HG03175 (cell line): ENCODE data around the gene PDX1.

Experiments
- ATAC-seq: cut with Tn5 transposase; IDR thresholded peaks from one replicate; pipeline ENCODE4 v1.9.1; 2021; ENCODE audit warnings: mild to moderate bottlenecking, moderate library complexity; ENCODE audit not compliant: unreplicated experiment

The PDX1 gene

DNA sequence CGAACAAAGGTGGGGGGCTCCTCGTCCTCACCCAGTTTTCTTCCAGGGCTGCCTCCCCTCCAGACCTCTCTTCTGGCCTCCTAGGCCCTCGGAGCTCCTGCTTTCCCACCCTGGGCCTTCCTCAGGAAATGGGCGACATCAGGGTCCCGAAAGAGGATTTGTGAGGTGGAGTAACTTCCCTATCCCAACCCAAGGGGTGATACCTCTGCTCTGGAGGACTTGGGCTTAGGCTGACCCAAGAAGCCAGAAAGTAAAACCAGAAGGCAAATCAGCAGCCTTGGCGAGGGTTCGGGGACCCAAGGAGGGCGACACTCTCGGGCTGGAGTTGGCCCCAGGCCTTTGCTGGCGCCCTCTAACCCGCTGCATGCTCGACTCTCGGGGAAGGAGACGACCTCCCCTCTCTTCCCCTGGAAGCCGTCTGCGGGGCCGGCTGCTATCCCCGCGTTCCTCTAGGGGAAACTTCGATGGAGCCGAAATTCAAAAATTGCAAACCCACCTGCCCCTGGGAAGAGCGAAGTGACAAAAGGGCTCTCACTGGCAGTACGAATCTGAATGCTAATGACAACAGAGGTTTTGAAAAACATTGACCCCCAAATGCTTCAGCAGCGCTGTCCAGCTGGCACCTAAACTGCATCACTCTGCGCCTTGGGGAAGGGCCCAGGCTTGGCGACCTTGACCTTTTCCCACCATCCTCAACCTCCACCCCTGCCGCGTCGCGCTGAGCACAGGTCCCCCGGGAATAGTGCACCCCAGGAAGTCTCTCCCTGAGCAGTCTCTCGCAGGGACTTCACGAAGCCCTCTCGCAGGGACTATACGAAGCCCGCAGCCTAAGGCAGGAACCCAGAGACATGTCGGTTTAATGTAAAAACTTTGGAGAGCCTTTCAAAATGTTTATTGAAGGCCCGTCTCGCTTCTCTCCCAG is 2.4 kb downstream of the PDX1 start:
- ATAC-seq = no peak

DNA sequence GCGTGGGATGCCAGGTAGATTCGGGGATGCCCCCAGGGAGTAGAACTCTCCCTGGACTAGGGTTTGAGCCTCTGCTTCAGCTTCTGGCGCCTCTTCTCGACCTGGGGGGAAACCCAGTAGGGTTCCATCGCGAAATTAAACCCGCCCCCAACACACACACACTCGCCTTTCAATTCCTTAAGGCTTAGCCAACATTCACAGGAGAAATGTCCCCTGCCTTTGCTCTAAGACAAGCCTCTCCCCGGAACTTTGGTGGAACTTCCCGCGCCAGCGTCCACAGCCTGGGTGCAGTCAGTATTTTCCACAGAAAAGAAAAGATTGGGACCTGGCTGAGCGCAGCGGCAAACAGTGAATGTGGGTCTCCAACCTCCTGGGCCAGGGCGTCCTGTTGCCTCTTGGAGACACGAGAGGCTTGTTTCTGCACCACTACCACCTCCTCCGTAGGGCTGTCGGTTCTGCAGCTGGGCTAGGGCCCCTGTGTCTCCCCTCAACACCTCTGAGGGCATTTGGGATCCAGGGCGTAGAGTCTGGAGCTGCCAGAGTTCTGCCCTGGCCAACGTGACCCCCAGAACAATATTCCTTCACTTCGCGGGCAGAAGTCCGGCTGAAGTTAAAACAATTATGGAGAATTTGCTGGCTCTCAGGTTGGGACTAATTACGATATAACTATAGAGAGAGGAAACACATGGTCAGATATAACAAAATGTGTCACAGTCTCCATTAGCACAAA is 3.2 kb downstream of the PDX1 start:
- no peak for ATAC-seq

DNA sequence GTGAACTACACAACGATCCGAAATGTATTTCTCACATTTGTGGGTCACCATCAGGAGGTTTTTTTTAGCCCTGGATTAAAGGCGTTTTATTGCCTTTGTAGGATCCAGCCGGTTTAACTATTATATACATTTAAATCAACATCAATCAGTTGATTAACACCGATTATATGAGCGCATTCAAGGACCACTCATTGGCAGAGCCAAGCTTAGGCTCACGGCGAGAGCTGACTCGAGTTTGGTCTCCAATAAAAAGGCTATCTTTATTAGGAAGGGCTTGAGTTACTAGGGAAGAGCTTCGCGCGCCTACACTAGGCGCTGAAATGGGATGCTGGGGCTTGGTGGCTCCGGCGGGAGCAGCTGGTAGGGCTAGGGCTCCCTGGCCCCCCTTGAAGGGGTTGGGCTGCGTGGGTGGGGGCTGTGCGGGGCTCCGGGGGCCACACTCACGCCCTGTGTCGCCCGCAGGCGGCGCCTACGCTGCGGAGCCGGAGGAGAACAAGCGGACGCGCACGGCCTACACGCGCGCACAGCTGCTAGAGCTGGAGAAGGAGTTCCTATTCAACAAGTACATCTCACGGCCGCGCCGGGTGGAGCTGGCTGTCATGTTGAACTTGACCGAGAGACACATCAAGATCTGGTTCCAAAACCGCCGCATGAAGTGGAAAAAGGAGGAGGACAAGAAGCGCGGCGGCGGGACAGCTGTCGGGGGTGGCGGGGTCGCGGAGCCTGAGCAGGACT is 4.2 kb downstream of the PDX1 start:
- ATAC-seq = no peak

DNA sequence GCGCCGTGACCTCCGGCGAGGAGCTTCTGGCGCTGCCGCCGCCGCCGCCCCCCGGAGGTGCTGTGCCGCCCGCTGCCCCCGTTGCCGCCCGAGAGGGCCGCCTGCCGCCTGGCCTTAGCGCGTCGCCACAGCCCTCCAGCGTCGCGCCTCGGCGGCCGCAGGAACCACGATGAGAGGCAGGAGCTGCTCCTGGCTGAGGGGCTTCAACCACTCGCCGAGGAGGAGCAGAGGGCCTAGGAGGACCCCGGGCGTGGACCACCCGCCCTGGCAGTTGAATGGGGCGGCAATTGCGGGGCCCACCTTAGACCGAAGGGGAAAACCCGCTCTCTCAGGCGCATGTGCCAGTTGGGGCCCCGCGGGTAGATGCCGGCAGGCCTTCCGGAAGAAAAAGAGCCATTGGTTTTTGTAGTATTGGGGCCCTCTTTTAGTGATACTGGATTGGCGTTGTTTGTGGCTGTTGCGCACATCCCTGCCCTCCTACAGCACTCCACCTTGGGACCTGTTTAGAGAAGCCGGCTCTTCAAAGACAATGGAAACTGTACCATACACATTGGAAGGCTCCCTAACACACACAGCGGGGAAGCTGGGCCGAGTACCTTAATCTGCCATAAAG is 4.8 kb downstream of the PDX1 start:
- no peak for ATAC-seq

DNA sequence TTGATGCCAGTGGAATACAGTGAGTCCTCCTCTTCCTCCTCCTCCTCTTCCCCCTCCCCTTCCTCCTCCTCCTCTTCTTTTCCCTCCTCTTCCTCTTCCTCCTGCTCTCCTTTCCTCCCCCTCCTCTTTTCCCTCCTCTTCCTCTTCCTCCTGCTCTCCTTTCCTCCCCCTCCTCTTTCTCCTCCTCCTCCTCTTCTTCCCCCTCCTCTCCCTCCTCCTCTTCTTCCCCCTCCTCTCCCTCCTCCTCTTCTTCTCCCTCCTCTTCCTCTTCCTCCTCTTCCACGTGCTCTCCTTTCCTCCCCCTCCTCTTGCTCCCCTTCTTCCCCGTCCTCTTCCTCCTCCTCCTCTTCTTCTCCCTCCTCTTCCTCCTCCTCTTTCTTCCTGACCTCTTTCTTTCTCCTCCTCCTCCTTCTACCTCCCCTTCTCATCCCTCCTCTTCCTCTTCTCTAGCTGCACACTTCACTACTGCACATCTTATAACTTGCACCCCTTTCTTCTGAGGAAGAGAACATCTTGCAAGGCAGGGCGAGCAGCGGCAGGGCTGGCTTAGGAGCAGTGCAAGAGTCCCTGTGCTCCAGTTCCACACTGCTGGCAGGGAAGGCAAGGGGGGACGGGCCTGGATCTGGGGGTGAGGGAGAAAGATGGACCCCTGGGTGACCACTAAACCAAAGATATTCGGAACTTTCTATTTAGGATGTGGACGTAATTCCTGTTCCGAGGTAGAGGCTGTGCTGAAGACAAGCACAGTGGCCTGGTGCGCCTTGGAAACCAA is 5.6 kb downstream of the PDX1 start:
- ATAC-seq = no peak

DNA sequence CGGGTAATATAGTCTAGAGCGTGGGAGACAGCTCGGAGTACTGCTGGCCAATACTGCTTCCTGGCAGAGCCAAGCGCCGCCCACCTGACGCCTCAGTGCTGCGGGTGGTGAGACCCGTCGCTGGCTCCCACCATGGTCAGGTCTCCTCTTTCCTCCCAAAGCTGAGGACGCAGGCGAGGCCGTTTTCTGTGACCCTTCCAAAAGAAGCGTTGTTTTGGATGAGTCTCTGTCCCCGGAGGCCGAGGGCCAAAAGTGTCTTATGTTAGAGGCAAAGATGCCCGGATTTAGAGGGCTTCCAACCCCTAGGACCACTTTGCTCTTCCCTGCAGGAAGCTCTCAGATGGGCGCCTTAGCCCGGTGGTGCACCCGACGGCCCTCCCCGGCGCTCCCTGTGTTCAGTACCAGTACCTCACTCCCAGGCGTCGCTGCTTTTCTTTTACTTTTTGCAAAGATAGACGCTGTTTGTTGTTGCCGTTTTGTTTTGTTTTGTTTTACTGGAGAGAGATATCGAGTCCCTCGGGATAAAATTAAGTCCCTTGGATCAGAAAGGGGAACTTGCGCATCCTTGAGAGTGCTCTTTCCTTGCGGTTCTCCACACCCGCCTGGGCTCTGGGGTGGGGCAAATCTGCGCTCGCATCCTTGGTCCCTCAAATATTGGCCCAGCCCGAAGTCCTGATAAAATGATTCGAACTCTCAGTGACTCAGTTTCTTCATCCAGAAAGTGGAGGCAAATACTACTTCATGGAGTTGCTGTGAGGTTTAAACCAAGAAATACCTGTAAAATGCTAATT is 7.0 kb downstream of the PDX1 start:
- no peak for ATAC-seq

DNA sequence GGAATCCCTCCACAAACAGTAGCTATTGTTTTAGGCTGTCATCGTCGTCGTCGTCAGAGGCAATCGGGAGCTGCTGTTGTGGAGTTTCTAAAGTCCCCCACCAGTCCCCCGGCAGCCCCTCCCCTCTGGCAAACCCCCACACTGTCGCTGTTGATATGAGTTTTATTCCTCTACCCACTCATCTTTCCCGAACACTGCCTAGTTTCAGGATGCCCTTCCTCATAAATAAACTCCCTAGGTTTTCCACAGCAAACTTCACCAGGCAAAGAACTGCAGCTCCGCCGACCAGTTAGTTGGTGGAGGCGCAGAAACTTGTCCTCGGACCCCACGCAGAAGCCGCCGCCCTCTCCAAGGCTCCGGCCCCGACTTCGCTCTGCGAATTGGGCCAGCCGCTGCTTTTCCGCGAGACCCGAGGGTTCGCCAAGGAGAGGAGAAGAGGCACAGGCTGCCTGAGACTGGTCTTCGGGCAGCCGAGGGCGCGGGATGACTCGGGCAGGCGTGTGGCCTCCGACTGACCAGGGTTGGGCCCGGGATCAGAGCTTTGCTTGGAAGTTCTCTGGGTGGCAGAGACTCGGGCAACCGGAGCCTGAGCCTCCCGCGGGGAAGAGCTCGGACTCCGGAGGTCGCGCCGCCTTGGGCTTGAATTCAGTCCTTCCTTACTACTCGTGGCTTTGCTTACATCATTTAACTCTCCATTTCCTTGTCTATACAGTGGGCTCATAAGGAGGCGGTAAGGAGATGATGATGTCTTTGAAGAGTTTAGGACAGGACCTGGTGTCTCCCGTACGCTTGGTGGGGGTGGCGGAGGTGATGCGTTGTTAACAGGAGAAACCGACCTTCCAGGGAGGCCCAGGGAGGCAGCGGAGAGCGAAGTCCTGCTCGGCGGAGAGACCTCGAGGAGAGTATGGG is 7.9 kb downstream of the PDX1 start:
- no peak for ATAC-seq

DNA sequence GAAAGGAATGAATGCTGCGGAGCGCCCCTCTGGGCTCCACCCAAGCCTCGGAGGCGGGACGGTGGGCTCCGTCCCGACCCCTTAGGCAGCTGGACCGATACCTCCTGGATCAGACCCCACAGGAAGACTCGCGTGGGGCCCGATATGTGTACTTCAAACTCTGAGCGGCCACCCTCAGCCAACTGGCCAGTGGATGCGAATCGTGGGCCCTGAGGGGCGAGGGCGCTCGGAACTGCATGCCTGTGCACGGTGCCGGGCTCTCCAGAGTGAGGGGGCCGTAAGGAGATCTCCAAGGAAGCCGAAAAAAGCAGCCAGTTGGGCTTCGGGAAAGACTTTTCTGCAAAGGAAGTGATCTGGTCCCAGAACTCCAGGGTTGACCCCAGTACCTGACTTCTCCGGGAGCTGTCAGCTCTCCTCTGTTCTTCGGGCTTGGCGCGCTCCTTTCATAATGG is 8.6 kb downstream of the PDX1 start:
- ATAC-seq = no peak

DNA sequence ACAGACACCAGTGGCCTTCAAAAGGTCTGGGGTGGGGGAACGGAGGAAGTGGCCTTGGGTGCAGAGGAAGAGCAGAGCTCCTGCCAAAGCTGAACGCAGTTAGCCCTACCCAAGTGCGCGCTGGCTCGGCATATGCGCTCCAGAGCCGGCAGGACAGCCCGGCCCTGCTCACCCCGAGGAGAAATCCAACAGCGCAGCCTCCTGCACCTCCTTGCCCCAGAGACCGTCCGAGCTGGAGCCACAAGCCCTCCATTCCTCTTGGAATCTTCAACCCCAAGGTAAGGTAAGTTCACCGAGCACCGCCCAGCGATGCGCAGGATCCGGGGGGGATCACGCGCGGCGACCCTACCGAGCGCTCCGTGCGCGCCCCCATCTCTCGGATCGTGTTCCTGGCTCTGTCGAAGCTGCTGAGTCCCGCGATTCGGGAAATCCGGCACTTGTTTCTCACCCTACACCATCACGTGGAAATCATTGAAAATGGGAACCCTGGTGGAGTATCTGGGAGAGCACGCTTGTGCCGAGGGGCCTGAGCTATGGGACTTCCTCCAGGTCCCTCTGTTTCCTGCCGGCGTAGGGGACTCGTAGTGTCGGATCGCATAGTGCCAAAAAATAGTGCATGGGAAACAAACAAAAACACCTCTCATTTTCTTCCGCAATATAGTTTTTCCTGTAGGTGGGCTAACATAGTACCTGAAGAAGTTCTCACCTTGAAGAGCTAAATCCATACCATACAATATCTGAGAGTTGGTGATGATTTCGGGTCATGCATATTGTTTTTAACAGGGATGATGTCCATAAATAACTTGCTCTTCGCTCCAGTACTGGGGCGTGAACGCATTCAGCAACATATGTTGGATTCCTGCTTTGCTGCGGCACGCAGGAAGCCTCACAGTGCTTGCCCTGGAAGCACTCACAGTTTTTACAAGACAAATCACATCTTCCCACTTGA is 9.3 kb downstream of the PDX1 start:
- no peak for ATAC-seq

DNA sequence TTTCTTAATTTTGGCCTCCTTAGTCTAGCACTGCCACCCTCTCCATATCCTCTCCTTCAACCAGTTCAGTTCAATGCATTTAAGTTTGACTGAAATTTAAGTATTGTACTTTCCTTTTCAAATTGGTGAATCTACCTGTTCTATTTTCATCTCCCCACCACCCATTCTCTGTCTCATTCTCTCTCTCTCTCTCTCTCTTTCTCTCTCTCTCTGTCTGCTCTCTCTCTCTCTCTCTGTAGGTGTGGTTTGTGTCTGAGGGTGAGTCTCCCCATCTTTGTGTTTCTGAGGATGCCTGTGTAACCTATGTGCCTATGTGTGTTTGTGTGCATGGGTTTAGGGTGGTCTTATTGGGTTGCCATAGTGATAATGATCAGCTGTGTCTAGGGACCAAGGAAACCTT is 10.1 kb downstream of the PDX1 start:
- no peak for ATAC-seq

DNA sequence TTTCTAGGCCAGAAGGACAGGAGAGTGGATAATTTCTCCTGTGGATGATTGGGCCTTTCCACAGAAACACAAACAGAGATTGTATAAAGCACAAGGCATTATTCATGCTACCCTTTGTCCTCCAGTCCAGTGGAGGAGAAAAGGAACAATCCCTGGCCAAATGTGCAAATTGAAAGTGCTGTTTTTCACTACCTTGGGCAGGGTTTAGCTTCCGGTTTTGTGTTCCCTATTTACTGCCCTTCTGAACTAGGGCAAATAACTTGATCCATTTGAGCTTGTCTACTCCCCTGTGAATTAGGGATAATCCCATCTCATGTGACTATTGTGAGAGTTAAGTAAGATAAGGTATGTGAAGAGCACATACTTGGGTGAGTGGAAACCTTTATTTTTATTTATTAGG is 13.3 kb downstream of the PDX1 start:
- no peak for ATAC-seq

DNA sequence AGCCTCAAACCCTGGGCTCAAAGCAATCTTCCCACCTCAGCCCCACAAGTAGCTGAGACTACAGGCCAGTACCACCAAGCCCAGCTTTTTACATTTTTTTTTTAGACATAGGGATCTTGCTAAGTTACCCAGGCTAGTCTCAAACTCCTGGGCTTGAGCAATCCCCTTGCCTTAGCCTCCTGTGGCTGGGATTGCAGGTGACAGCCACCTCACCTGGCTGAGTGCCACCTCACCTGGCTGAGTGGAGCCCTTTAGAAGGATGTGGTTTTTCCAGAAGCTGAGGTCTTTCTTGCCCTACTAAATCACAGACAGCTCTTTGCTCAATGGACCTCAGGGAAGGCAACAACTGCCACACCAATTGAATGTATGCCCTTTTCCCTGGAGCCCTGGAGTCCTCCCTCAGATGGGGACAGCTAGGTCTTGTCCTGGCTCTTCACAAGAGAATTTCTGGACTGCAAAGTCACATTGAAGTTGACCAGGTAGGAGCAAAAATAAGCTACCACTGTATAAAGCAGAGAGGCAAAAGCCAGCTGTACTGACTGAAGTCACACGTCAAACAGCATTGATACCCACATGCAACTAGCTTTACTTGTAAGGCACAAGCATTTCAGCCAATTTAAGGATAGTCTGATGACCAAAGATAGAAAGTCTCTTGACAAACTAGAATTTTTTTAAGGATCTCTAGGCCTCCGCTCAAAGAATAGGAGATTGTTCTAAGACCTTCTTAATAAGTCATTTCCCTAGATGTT is 14.0 kb downstream of the PDX1 start:
- ATAC-seq = no peak

DNA sequence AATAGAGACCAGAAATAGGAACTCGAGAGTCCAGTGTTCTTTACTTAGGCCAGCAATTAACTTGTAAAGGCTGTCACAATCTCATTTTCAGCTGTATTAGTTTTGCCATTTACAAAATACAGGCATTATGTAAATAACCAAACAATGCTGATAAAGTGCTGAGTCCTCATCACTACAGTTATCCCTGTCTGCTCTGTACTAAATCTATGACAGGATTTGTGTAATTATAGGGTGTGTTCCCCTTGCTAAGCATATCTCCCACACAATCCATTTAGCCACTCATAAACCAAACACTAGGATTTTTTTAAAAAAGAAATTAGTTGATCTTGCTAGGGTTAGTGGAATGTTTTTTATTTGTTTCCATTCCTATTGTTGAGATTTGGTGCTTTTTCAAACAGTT is 23.2 kb downstream of the PDX1 start:
- no peak for ATAC-seq

DNA sequence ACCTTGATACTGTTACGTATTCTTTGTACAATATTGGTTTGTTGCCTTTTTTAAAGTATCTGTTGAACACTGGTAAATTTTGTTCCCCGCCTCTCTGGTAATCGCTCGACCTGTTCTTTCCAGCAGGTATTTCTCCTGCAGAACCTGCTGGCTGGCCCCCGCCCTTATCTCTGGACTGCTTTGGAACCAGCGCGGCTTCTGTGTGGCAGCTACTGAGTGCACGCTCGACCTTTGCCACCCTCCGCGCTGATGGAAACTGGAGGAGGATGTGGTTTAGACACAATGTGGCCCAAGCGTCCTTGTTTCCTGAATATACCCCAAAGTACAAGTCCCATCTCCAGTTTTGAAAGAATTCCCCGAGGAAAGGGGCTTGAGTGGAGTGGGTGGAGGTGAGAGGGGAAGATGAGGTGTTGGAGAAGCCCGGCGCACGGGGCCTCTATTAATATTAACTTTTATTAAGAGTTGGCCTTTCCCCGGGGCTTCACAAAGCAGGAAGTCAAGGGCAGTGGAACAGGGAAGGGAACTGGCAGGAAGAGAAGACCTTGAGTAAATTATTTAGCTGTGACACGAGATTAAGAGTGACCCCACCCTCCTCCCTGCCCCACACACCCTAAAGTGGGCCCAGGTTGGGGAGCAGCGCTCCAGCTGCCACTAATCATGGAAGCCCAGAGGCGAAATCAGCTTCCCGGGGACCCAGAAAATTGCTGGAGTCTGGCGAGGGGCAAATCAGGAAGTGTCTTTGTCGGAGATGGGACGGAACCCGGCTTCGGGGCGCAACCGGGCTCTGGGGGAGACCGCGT is 33.3 kb downstream of the PDX1 start:
- peak; percentile 6 for ATAC-seq

DNA sequence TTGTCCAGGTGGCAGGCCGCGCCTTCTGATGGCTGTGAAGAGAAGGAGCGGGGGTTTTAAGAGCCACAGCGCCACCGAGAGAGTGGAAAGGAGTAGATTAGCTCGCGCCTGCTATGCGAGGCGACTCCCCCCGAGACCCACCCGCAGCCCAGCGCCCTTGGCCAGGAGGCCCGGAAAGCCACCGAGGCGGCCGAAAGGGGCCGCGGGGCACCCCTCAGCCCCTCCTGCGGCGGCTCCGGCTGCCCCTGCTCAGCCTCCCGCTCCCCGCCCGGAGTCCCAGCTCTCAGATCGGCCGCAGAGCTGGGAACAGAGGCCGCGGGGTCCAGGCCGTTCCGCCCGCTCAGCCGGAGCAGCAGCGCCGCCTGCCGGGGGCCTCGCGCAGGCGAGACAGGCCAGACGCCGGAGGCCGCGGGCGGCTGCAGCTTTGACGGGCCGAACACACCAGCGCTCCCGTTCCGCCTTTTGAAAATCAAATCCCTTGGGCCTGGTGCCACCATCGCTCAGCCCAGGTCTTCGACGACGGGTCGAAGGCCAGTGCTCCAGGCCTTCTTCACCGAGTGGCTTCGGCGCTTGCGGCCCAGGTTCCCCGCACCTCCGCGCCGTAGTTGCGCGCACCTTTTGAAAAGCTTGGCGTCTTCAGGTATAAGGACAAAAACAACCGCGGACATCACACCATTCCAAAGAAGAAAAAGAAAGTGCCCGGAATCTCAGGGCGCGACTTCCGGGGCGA is 34.0 kb downstream of the PDX1 start:
- peak; percentile 89 for ATAC-seq
